ENCODE measurements around the gene PRXL2A. TPM values are rescaled to one million over a fixed set of nuclear protein-coding genes. Genes with fewer than 3 reads are reported as not detected.

Gene PRXL2A
- total and polyA plus RNA-seq, 2 of the 4 experiments (the other 2 are of a cell fraction), result 0.90 to 0.92 TPM

DNA sequence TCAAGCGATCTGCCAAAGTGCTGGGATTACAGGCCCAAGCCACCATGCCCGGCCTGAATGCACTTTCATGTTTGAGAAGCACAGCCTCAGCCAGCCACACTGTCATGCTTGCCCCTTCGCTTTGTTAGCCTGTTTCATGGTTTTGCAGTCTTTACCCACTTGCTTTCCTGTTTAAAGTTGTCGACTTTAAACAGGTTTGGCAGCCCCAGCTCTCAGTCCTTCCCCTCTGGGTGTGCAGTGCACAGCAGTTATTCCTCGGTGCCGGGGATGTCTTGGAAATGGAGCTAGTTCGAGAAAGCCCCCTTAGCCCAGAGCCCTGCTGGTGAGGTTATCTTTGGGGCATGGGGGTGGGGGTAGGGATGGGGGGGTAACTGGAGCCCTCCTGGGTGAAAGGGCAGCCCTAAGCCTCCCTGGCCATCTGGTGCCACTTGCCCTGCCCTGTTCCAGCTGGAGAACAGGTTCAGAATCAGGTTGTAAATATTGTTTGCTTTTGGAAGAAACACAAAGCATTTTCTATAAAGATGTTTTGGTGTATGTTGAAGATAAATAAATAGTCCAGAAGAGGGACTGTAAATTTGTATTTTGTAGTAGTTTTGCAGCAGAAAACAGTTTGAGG is 60.6 kb downstream of the PRXL2A start:
- 100% methylated on average over 1 of the region's 7 CpGs; no CpG with 5 or more reads in 1 of the 2 experiments for WGBS, 2 experiments (ENCODE audit: extremely low coverage in 2 of 2, insufficient read length in 1 of 2)
- Histone ChIP-seq H3K9me3 (ENCODE audit: control insufficient read depth, insufficient read depth, low read length) (no peaks in the 10 kb centered on the region), H2BK20ac (ENCODE audit: low read depth, low read length) (no peak overlapping the region), H2AK9ac (replicated peaks; ENCODE audit: low read depth, low read length, poor library complexity) (no peak overlapping the region), H2AFZ (replicated peaks; ENCODE audit: low read length, poor library complexity) (no peak overlapping the region), H3K4ac (ENCODE audit: low read depth, low read length) (no peak overlapping the region), H2BK5ac (ENCODE audit: low read depth, low read length, poor library complexity, severe bottlenecking) (no peak overlapping the region), H3K23ac (ENCODE audit: low read depth, low read length) (no peak overlapping the region), H4K91ac (ENCODE audit: insufficient read depth, low read depth, low read length) (no peak overlapping the region), H2BK15ac (ENCODE audit: low read depth, low read length) (no peak overlapping the region), H3K9me1 (ENCODE audit: insufficient read depth, low read length) (peaks cover 36% of the 10 kb centered on the region), H3K14ac (replicated peaks; ENCODE audit: low read depth, low read length) (no peak overlapping the region), H3K27ac (ENCODE audit: insufficient read depth, low read length) (no peak overlapping the region), H3K4me3 (ENCODE audit: insufficient read depth, low read depth, low read length) (no peak overlapping the region), H3K4me2 (ENCODE audit: low read depth, low read length) (no peak overlapping the region), H3K9ac (ENCODE audit: low read depth, low read length) (no peak overlapping the region), H4K8ac (ENCODE audit: low read depth in 2 of 2, low read length in 2 of 2) (no peak overlapping the region), H2BK120ac (ENCODE audit: low read depth, low read length) (no peak overlapping the region), H3K18ac (ENCODE audit: low read depth, low read length) (no peak overlapping the region), H3K79me1 (ENCODE audit: low read depth in 1 of 2, low read length in 2 of 2) (peaks cover 23 to 78% of the 10 kb centered on the region in 2 experiments), H2AK5ac (ENCODE audit: low read depth, low read length) (no peak overlapping the region), H4K20me1 (ENCODE audit: insufficient read depth, low read length) (peaks cover 37% of the 10 kb centered on the region), H3K27me3 (ENCODE audit: control insufficient read depth, insufficient read depth, low read length) (no peaks in the 10 kb centered on the region), H3K36me3 (ENCODE audit: control insufficient read depth, insufficient read depth, low read length) (peaks cover 4% of the 10 kb centered on the region; the same call in 1 of the 2 replicates), H4K5ac (ENCODE audit: low read depth, low read length) (no peak overlapping the region), H3K4me1 (ENCODE audit: control insufficient read depth, insufficient read depth, low read length) (peaks cover 37% of the 10 kb centered on the region), H3K56ac (ENCODE audit: extremely low read depth, insufficient read depth, low read length) (no peak overlapping the region)
- TF ChIP-seq BHLHE40 (IDR thresholded peaks at IDR 0.05; ENCODE audit: low read depth, low read length), result no peak
- TF ChIP-seq FOS (IDR thresholded peaks at IDR 0.05; ENCODE audit: low read depth, low read length), result no peak
- no peak for TF ChIP-seq ELK1 (IDR thresholded peaks at IDR 0.05; ENCODE audit: borderline replicate concordance, low read depth, low read length)
- TF ChIP-seq MAZ (IDR thresholded peaks at IDR 0.05; ENCODE audit: borderline replicate concordance, low read depth, low read length), result no peak
- TF ChIP-seq SMC3 (IDR thresholded peaks at IDR 0.05; ENCODE audit: low read depth, low read length), result no peak
- no peak for TF ChIP-seq MAFK (IDR thresholded peaks at IDR 0.05; ENCODE audit: low read depth, low read length)
- no peak for TF ChIP-seq RAD21 (IDR thresholded peaks at IDR 0.05; ENCODE audit: low read length)
- TF ChIP-seq RCOR1 (IDR thresholded peaks at IDR 0.05; ENCODE audit: insufficient replicate concordance, low read length), result no peak
- no peak for TF ChIP-seq MXI1 (IDR thresholded peaks at IDR 0.05; ENCODE audit: borderline replicate concordance, low read depth, low read length)
- TF ChIP-seq CHD1 (IDR thresholded peaks at IDR 0.05; ENCODE audit: low read depth, low read length), result no peak
- TF ChIP-seq RFX5 (IDR thresholded peaks at IDR 0.05; ENCODE audit: low read depth, low read length), result no peak
- TF ChIP-seq, protein P1, sequence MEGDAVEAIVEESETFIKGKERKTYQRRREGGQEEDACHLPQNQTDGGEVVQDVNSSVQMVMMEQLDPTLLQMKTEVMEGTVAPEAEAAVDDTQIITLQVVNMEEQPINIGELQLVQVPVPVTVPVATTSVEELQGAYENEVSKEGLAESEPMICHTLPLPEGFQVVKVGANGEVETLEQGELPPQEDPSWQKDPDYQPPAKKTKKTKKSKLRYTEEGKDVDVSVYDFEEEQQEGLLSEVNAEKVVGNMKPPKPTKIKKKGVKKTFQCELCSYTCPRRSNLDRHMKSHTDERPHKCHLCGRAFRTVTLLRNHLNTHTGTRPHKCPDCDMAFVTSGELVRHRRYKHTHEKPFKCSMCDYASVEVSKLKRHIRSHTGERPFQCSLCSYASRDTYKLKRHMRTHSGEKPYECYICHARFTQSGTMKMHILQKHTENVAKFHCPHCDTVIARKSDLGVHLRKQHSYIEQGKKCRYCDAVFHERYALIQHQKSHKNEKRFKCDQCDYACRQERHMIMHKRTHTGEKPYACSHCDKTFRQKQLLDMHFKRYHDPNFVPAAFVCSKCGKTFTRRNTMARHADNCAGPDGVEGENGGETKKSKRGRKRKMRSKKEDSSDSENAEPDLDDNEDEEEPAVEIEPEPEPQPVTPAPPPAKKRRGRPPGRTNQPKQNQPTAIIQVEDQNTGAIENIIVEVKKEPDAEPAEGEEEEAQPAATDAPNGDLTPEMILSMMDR (conservative IDR thresholded peaks at IDR 0.05; ENCODE audit: low read depth, low read length), result no peak
- no peak for TF ChIP-seq CEBPB (IDR thresholded peaks at IDR 0.05; ENCODE audit: low read depth, low read length)
- no peak for TF ChIP-seq NFE2L2 (IDR thresholded peaks at IDR 0.05; ENCODE audit: low read depth, low read length)
- no peak for TF ChIP-seq POLR2A (IDR thresholded peaks at IDR 0.05; ENCODE audit: low read depth, low read length)
- TF ChIP-seq, protein P2, sequence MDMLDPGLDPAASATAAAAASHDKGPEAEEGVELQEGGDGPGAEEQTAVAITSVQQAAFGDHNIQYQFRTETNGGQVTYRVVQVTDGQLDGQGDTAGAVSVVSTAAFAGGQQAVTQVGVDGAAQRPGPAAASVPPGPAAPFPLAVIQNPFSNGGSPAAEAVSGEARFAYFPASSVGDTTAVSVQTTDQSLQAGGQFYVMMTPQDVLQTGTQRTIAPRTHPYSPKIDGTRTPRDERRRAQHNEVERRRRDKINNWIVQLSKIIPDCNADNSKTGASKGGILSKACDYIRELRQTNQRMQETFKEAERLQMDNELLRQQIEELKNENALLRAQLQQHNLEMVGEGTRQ (IDR thresholded peaks at IDR 0.05; ENCODE audit: low read depth, low read length), result no peak
- no TSS peak for BruUV-seq (replicated peaks)
- ATAC-seq (ENCODE audit: low read depth) (no peak), DNase-seq (no peak)
- intact Hi-C loops (cut with micrococcal nuclease), result no loop called here
- in situ Hi-C loops (cut with MboI; ENCODE audit: low sequenced_read_pairs), result loop anchor here (25.0 kb wide), 1 partner anchor 307 kb away; no protein-coding TSS in a partner anchor
- dilution Hi-C loops (cut with HindIII; ENCODE audit: low sequenced_read_pairs, unreplicated experiment), result no loop called here
- POLR2A ChIA-PET (ENCODE audit: unreplicated experiment), result no interaction called here
- CTCF ChIA-PET, result interaction anchor here (2.4 kb wide), 1 partner anchor 36 kb away, joined by 6 read pairs; no protein-coding TSS in a partner anchor

Data from IMR-90 (cell line).